Stomach smooth muscle (tissue), 2 donors: ENCODE measurements around the gene SIPA1L3.

Experiments used
- H3K27ac ChIP-seq: one replicate; pipeline ENCODE4 v1.7.0; 2013; ENCODE audit warnings: mild to moderate bottlenecking, low read length, inconsistent platforms
- H3K27me3 ChIP-seq, 2 donors: one replicate each; pipeline ENCODE4 v1.7.0; 2013; ENCODE audit warnings: low read length in 2 of 2; ENCODE audit not compliant: insufficient read depth in 2 of 2, control insufficient read depth in 1 of 2
- H3K36me3 ChIP-seq, 2 donors: one replicate each; pipeline ENCODE4 v1.7.0; 2013; ENCODE audit warnings: low read length in 2 of 2; ENCODE audit not compliant: control insufficient read depth in 2 of 2, insufficient read depth in 2 of 2
- H3K4me1 ChIP-seq: one replicate; pipeline ENCODE4 v1.7.0; 2013; ENCODE audit warnings: low read length; ENCODE audit not compliant: control insufficient read depth, insufficient read depth
- H3K4me3 ChIP-seq, 2 donors: one replicate each; pipeline ENCODE4 v1.7.0; 2013; ENCODE audit warnings: low read length in 2 of 2
- H3K9ac ChIP-seq, 2 donors: one replicate each; pipeline ENCODE4 v1.7.0; 2013; ENCODE audit warnings: low read length in 2 of 2, mild to moderate bottlenecking in 1 of 2
- H3K9me3 ChIP-seq, 2 donors: one replicate each; pipeline ENCODE4 v1.7.0; 2013; ENCODE audit warnings: low read length in 2 of 2; ENCODE audit not compliant: control insufficient read depth in 2 of 2
- donor health status: healthy.
- donor health status: Pancreatic carcinoma.

SIPA1L3 gene

DNA sequence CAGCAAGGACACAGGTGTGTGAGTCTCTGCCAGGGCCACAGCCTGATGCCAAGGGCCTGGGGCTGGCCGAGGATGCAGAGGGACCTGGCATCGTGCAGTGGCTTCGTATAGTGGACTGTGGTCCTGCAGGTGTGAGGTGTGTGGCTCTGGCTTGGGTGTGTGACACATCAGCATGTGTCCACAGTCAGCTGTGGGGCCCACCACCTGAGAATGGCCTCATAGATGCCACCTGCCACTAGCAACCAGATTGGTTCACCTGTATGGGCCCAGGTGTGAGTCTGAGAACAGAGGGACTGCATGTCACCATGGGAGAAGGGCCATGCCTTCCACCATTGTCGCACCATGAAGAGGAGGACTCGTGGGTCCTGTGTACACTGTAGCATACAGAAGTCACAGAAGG lies 346.8 kb downstream of the SIPA1L3 start:
- Histone ChIP-seq H3K9ac (peak overlapping the region; percentile 98 to 100), H3K9me3 (no peaks in the 10 kb centered on the region), H3K27ac (peak overlapping the region; percentile 100), H3K4me1 (peaks cover 44% of the 10 kb centered on the region), H3K4me3 (peak overlapping the region; percentile 84 to 98), H3K36me3 (peaks cover 0 to 4% of the 10 kb centered on the region in 2 donors), H3K27me3 (no peaks in the 10 kb centered on the region)

DNA sequence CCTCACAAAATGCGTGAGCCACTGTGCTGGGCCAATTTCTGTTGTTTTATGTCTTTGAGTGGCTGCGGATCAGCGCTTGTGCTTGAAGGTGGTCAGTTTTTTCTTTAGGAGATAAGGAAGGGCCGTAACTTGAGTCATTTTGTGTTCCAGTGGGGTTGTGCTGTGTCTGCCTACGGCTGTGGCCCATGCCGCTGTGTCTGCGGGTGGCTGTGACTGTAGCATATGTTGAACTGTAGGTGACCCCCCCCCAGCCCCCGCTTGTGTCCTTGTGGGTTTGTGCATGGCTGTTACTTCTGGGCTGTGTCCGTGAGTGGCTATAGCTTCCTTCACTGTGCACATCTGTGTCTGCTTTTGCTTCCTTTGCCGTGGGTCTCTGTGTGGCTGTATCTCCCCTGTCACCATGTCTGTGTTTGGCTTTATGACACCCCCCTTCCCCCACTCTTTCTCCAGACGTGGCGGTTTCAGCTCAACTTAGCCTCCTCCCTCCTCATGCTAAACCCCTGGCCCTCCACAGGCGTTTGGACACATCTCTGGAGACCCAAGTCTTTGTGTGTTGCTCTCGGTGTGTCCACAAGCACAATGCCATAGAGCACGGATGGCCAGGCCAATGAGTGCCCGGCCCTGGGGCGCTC lies 348.5 kb downstream of the SIPA1L3 start:
- Histone ChIP-seq H3K27me3 (no peaks in the 10 kb centered on the region), H3K36me3 (peaks cover 0 to 4% of the 10 kb centered on the region in 2 donors), H3K4me1 (peaks cover 42% of the 10 kb centered on the region), H3K27ac (peak overlapping the region; percentile 100), H3K9ac (peak overlapping the region; percentile 79 to 100), H3K4me3 (peak overlapping the region; percentile 80 to 86), H3K9me3 (no peaks in the 10 kb centered on the region)
